Stimulated activated CD8-positive, alpha-beta memory T cell treated with anti-CD3 and anti-CD28 coated beads, Interleukin-7, amount 100 ng/mL, for 24 hours (primary cell): ENCODE results near the gene FBXO41.
"Not testable (repeated sequence)": the region's sequence is repeated elsewhere in the genome, so short reads cannot be mapped to it uniquely, and the experiment has no call there.

Experiments used
- DNase-seq: peaks from one replicate; pipeline ENCODE4 v3.0.0-alpha.2; 2020; ENCODE audit warnings: low read depth

Gene FBXO41

DNA sequence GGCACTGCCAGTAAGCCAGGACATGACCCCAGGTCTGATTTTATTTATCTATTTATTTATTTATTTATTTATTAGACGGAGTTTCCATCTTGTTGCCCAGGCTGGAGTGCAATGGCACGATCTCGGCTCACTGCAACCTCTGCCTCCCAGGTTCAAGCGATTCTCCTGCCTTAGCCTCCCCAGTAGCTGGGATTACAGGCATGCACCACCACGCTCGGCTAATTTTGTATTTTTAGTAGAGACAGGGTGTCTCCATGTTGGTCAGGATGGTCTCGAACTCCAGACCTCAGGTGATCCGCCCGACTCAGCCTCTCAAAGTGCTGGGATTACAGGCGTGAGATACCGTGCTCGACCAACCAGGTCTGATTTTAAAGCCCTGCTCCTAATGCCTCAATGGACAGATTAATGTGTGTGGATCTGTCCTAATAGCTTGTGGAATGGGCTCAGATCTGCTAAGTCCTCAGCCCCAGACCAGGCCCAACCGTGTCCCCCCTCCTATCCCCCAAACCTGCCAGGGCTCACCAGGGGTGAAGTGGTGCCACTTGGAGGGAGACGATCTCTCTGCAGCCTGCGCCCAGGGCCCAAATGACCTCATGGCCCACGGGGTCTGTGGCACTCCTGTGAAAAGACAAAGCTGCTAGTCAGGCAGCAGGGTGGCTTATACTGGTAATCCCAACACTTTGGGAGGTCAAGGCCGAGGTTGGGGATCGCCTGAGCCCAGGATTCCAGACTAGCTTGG is 21.4 kb downstream of the FBXO41 start:
- not testable (repeated sequence) for DNase-seq

DNA sequence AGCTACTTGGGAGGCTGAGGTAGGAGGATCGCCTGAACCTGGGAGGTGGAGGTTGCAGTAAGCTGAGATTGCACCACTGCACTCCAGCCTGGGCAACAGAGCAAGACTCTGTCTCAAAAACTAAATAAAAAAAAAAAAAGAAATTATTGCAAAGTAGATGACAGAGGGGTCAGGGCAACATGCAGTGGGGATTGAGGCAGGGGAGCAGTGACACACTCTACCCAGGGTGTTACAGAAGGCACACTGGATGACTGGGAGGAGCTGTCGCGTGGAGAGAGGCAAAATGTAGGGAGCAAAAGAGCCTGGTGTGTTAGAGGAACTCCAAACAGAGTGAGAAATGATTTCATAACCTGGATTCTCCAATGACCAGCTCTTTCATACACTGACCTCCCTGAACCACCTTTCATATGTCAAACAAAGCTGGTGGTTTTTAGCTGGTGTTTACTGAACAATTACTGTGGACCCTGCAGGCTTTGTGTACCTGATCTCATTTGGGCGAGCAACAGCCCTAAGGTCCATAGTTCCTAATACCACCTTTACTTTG is 22.1 kb downstream of the FBXO41 start:
- no peak for DNase-seq

DNA sequence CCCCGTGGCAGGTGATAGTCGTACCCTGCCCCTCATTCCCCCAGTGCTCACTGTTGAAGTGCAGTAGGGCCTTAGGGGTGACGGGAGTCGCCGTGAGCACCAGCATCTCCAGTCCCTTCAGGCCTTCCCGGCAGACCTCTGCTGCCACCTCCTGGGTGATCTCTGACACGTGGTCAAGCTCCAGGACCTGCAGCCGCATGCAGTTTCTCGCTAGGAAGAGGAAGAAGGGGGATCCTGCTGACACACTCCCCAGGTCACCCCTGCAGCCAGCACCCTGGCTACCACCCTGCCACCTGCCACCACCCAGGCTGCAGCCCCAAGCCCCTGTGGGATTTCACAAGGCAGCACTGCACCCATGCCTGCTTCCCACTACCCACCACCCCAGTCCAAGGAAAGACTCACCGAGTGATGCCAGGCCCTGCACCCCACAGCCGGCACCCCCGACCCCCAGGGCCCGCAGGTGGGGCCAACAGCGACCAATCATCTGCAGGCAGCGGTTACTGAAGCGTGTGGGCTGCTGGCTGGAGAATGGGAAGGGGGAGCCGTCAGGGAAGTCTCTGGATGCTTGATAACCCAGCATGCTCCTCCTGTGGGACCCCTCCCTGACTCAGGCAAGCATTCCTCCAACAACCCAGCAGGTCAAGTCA is 23.8 kb downstream of the FBXO41 start:
- no peak for DNase-seq

DNA sequence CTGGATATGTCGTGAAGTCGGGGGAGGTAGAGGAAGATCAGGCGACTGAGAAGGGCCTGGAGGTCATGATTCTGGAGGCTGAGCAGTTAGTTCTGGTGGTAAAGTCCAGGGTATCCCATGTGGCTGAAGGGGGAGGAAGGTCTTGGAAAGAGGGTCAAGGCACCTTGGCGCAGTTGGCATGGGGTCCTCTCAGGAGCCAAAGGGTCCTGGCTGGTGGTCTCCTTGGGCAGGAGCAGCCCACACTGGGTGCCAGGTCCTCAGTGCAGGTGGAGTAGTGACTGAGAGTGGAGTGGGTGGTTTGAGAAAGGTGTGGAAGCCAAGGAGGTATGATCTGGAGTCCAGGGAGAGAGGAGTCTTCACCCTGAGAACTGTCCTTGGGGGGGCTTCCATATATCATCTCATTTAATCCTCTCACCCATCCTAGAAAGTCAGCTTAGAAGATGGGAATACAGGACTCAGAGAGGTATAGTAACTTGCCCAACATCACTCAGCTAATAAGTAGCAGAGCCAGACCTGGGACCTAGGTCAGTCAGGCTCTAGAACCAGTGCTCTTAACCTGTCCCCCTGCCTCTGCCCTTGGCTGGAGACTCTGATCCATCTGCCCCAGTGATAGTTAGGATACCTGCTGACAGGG is 24.5 kb downstream of the FBXO41 start:
- no peak for DNase-seq

DNA sequence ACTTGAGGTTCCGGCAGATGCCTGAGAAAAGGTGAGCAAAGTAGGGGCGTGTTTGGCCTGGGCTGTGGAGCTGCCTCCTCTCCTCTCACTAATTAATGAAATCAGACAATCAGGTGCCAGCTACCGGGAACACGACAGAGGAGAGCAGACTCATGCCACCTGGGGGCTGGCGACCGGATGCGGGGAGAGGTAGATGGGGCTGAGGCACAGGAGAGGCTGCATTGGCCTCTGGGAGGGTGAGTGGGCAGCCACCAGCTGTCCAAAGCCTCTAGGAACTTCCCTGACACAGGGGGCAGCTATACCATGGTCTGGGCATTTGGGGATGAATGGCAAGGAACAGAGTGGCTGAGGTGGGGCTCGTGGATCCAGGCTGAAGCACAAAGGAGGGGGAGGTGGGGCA is 25.0 kb downstream of the FBXO41 start:
- no peak for DNase-seq

DNA sequence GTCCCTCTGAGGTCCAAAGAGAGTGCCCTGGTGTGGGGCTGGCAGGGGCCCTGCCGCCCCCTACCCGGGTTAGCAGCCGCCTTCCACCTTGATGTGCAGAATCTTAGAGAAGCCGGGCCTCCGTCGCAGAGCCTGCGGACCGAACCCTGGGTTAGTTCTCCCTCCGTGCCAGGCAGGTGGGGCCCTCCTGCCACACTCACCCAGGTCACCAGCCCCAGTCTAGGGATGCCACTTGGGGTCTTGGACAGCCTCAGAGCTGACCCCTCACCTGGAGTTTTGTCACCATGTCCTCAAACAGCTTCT is 25.4 kb downstream of the FBXO41 start:
- no peak for DNase-seq

DNA sequence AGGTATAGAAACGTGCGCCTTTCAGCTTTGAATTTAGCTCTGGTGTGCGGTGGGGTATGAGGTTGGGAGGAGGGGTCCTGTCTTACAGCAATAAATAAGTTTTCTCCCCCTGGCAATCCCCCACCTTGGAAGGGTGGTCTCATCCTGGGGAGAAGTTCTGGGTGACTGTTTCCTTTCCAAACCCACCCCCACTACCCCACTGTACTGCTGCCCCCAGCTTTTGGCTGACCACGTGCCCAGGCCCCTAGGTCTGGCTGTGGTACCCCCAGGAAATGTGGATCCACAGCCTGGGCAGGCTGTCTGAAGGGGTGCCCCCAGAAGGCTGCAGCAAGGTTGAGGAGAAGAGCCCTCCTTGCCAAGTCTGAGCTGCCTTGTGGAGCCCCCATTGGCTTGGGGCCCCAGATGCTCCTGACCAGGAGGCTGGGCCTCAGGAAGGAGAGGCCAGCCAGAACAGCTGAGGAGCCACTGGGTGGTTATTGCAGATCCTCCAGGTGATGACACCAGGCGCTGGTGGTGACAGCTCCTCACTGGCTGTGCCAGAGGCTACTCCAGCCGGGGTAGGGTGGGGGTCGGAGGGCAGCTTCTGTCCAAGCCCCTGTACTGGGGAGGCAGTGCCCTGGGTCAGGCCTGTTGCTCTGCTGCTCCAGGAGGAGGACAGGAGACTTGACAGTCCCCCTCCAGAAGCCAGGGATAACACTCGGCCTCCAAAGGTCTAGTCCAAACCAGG is 25.9 kb downstream of the FBXO41 start:
- DNase-seq: no peak

DNA sequence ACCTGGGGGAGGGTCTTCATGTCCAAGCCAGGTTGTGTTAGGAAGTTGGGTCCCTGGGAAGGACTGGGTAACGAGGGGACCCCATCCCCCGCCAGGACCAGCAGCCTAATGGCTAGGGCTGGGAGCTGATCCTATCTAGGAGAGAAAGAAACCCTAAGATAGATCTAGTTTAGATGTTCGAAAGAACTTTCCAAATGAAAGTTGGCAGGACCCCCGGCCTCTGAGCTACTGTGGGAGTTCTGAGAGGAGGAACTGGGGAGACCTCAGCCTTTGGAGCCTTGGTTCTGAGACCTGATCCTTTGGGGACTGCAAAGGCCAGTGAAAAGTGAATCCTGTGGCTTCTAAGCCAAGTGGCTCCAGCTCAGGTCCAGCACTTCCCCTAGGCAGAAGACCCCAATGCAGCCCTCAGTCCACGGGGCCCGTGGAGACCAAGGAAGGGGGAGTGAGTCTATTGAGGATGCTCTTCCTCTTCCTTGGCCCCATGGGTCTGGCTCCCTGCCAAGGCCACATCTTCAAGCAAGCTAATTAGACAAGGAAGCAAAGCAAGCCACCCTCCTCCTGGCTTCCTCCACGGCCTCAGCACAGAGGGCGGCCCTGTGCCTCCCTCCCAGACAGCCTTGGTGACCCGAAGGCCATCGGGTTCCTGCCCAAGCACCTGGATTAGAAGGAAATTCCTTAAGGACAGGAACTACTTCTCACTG is 26.7 kb downstream of the FBXO41 start:
- no peak for DNase-seq

DNA sequence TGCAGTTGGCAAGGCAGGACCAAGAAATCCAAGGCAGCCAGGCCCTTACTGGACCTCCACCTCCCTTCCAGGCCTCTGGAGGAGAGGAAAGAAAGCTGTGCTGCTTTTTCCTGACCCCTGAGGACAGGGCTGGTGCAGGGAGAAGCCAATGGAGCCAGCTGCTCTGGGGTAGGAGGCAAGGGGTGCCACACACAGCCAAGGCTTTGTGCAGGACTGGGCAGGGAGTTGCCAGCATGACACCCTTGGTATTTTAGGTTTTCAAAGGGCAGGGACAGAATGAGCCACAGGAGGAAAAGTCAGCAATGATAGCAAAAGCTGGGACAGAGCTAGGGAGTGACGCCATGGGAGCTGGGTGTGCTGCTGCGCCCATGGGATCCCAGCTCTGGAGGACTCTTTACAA is 27.3 kb downstream of the FBXO41 start:
- DNase-seq: no peak

DNA sequence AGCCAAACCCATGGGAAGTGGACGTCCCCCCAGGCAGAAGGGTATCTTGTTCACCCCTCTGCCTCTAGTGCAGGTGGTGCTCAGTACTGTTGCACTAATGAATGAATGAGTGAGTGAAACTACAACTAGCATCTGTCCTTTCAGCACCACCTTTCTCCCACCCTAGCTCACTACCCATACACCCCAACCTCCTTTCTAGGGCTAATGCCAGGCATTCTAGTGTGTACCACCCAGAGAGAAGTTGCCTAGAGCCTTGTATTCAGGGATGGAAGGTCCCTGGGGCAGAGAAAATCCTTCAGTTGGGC is 27.7 kb downstream of the FBXO41 start:
- no peak for DNase-seq

DNA sequence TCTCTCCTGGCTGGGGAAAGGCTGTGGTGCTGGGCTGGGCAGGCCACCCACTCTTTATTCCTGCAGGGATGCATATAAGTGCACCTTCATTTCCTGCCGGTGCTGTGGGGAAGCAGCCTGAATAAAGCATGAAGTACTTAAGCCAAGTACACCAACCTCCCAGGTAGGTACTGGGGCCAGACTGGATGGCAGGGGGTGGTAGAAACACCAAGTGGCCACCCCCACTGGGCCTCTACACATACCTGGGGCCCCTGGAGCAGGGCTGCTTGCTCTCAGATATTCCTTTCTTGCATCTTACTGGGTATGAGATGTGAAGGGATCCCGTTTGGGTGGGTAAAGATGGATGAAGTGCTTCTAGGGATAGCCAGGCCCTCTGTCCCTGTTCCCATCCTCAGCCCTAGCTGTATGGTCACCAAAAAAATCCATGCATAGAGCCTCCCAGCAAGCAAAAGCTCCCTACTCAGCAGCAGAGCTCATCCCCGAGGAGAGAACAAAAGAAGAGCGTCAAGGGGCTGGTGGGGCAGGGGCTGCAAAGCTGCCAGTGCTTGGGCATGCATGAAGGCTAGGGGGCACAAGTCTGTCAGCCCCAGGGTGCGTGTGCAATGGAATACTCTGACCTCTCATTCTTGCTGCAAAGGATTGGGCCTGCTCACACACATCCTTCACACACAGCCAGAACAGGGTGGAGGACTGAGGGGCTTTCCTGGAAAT is 28.2 kb downstream of the FBXO41 start:
- DNase-seq: no peak

DNA sequence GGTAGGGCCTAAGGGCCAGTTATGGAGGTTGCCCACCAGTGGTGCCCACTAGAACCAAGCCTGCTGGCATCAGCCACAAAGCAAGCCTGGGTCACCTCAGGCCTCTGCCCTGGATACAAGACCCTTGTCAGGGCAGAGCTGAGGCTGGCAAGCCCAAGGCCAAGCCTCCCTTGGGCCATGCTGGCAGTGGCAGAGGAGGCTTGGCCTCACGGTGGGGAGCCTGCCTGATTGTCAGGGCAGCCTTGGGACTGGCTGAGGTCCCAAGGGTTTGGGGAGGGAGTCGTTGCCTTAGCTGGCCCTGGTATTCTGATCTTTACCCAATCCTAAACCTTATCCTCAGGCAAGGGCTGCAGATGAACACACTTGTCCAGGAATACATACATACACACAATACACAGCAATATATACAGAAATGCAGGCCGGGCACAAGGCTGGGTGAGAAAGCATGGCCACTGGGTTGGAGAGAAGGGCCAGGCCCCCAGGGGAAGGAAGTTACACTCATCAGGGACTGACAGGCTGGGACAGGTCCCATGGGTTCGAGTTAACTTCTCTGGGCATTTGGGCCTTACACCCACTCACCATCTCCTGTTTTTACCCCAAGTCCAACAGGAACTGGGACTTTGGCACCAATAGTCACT is 29.2 kb downstream of the FBXO41 start:
- DNase-seq: no peak

DNA sequence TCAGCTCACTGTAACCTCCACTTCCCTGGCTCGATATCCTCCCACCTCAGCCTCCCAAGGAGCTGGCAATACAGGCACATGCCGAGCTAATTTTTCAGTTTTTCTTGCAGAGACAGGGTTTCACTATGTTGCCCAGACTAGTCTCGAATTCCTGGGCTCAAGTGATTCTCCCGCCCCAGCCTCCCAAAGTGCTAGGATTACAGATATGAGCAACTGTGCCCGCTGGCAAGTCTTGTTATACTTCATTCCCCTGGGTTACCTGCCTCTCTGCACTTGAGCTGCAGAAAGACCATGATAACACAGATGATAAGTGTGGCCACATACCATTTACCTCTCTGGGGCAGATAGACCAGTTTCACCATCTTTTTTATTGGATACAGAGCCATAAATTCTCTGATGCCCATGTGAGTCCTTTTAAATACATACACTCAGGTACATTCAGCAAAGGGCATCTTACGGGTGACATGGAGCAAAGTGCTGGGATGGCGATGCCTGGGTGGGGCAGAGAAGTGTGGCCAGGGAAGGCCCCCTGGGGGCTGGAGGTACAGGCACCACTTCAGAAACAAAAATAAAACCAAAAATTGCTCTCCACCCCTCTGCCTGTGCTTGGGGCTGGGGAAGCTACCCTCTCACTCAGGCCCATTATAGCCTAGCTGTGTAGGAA is 29.8 kb downstream of the FBXO41 start:
- no peak for DNase-seq

DNA sequence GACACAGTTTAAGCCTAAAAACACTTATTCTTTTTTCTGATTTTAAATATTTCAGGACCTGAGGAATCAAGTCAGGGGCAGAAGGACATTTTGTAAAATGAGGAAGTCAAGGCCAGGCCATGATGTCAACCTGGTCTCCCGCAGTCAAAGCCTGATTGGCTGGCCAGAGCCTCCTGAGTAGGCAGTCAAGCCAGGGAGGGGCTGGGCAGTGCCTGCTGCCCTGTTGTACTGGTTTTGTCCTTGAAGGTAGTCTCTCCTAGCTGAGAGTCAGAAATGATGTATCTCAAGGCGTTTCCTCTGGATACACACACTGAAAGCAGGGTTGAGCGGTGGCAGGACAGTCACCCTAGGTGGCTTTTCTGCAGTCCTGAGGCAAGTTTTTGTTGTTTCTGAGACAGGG is 30.4 kb downstream of the FBXO41 start:
- no peak for DNase-seq

DNA sequence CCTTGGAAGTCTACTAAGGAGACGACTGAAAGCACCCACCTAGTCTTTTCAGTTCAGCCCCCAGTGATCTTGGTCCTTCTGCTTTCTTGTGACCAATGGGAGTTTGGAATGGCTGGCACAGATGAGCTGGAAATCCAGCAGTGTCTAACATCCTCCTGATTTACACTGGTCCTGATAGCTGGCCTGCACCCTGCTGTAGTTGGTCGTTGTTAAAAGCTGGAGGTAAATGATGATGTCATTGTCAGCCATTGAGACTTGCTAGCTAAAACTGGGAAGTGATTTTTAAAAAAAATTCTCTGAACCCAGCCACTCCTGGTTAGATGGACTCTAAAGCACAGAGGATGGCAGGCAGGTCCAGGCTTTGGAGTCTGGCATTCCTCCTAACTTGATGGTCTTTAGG is 30.9 kb downstream of the FBXO41 start:
- DNase-seq: no peak

DNA sequence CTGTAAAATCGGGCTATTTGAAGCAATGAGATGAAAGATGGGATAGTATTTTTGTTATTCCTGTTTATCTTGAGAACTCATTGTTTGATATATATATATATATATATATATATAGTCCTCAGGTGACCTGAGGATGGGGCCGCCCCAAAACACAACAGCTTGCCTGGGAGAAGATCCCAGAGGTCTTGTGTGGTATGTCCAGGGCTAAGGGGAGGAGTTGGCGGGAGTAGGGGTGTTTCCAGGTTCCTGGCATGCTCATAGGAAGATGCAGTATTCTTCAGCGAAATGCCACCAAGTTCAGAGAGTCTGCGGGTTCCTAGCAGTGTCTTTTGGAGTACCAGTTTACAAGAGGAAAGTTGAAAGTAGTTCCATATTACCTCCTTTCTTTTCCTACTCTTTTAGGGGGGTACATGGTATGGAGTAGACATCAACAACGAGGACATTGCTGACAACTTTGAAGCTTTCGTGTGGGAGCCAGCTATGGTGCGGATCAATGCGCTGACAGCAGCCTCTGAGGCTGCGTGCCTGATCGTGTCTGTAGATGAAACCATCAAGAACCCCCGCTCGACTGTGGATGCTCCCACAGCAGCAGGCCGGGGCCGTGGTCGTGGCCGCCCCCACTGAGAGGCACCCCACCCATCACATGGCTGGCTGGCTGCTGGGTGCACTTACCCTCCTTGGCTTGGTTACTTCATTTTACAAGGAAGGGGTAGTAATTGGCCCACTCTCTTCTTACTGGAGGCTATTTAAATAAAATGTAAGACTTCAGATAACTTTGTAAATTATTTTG is 31.8 kb downstream of the FBXO41 start:
- no peak for DNase-seq

DNA sequence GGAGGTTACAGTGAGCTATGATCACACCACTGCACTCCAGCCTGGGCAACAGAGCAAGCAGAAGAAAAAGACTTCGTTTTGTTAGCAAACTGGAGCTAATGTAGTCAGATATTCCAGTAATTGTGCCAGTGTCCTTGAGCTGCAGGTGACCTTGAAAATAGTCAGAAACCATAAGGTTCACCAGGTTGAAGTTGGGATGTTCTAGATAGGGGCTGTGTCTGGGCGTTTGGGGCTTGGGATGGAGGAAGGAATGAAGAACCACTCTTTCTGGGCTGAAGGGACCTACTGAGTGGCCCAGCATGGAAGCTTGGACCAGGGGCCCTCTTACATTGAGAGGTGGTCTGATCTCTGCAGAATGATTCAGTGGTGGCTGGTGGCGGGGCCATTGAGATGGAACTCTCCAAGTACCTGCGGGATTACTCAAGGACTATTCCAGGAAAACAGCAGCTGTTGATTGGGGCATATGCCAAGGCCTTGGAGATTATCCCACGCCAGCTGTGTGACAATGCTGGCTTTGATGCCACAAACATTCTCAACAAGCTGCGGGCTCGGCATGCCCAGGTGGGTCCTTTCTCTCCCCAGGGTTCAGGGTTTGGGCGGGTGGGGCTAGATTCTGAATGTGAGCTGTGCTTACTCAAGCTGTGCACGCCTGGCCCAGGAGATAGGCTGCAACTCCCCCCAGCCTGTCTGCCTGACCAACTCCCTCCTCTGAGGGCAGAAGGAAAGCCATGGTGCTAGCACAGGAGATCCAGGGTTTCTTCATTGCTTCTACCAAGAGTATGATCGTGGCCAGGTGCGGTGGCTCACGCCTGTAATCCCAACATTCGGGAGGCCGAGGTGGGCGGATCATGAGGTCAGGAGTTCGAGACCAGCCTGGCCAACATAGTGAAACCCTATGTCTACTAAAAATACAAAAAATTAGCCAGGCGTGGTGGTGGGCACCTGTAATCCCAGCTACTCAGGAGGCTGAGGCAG is 33.1 kb downstream of the FBXO41 start:
- no peak for DNase-seq

DNA sequence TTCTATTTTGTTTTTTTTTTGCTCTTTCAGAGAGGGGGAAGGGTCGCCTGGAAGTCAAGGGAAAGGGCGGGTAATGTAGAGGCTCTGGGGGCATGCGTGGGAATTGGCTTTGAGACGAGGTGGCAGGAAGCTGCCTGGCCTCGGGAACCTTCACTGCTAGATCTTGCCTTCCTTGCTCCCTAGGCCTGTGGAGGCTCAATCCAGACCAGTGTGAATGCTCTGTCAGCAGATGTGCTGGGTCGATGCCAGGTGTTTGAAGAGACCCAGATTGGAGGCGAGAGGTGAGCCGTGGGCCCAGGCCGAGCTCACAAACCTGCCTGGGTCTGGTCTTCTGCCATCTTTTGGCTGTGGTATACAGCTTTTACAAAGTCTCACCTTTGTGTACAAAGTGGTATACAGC is 34.6 kb downstream of the FBXO41 start:
- no peak for DNase-seq

DNA sequence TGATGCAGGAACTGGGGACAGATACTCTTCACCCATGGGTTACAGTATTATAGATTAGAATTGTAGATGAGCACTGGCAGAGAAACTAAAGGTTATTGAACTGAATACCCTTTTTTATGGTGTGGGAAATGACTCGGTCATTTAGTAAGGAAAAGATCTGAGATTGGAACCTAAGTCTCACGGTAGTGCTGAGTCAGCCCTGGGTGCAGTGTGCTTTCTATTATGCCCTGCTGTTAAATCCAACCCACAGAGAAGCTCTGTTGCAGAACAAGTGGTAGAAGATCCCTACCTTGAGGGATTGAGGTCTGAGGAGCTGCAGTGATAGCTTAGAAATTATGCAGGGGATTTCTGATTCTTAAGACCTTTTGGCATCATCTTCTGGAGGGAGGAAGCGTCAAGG is 37.4 kb downstream of the FBXO41 start:
- DNase-seq: no peak
